Germinal center (tissue), 1 donor: ENCODE measurements around the gene CRY1.

Experiments
- DNase-seq: peaks from one replicate; pipeline ENCODE4 v3.0.0; 2012; ENCODE audit warnings: mixed read lengths, low spot score

CRY1 gene

DNA sequence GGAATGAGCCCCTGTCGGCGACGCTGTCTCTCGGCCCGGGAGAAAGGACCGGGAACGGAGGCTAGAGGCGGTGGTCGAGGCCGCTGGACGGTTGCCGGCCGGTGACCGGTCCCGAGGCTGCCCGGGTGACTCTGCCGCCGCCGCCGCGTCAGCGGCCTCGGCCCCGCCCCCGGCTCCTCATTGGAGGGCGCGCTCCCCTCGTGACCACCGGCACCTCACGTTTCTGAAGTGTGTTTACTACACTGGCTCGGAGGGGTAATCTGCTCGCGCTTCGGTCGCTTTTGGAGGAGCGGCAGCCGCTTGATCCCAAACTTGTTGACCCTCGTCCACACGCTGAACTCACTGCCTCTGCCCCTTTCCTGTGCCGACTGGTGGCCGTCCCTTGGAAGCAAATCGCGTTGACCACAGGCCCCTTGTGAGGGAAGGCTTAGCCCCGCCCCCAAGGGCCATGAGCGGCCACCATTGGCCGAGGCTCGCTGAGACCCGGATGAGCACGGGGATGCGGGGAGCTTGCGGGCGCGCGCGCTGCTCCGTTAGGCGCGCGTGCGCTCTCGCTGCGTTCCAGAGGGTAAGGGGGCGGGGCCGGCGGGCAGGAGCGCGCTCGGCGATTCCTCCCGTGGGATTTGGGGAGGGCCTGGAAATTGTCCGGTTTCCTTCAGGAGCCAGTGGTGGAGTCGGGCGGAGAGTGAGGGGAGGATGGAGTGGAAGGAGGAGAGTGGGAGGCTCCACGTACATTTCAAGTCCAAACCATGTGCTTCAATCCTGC, at the start of gene CRY1:
Gene CRY1 (minus strand): TSS at position 133 of the 766 bp plus-strand sequence. CDS start 588 bp downstream, outside the sequence.
- DNase-seq: peak; percentile 74

DNA sequence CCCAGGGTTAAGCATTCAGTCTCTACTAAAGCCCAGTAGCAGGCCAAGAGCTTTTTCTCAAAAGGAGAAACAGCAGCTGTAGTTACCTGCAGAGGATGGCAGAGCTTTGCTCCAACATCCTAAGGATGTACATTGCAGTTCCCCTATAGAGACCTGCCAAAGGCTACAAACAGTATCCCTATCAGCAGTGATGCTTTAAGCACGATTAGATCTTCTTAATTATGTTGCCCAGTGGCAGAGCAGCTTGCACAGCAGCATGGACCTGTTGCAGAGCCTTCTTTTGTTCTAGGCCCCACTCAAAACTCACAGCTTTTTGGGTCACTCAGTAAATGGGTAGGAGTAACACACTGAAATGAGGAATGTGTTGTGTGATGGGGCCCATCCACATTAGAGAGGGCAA, 46.4 kb upstream of the CRY1 start:
- DNase-seq: no peak

DNA sequence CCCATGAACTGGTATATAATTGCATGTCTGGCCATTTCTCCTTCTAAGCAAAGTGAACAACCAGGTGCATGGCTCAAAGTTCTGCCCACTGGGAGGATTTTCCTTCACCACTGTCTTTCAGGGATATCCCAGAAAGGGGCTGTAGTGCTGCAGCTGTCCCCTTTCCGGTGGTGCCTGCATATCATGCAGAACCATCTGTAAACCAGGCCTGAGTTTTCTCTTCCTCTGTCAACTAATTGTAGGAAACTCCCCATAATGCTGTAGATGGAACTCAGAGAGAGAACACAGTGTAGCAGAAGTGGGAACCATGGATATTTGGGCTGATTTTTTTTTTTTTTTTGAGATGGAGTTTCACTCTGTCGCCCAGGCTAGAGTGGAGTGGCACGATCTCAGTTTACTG, 45.6 kb upstream of the CRY1 start:
- no peak for DNase-seq

DNA sequence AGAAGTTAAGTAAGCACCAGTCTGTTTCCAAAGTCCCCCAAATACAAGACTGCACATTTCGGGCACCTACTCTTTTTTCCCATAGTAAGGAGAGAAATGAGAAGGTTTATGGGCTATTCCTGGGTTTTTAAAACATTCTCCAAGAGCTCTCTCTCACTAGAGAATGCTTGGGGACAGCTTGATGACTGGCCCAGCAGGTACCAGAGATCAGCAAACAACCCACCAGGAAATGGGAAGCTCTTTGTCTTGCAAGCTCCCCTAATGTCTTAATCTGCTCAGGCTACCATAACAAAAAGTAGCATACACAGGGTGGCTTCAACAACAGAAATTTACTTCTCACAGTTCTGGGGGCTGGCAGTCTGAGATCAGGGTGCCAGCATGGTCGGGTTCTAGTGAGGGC, 41.8 kb upstream of the CRY1 start:
- no peak for DNase-seq

DNA sequence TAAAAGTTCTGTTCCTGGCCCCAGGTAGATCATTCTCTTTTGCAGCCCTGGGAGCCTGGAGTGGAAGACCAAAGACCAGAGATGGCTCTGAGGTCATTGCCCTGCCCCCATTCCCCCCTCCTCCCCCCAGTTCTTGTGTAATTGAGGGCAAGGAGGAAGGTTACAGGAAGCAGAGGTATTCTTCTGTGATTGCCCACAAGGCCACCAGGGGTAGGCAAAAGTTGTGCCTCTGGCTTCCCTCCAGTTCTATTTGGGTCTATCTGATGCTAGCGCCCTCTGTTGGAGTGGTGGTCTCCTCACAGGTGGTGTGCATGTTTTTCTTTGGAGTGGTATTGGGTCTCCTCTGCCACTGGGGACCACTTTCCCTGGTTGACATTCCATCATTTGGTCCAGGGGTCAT, 41.2 kb upstream of the CRY1 start:
- peak; percentile 6 for DNase-seq

DNA sequence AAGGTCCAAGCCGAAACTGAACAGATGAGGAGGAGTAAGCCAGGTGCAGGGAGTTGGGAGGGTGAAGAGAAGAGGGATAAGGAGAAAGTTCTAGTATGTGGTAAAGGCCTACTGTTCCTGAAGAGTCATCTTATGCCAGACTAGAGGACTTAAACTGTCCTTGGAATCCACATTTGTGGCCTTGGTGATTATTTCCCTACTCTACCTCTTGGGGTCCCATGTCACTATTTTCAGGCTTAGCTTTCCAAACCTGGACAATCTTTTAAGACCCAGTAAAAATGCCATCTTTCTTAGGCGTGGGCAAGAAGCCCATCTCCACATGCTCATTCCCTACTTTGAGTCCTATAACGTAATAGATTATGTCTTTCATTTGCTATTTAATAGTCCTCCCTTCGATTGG, 40.1 kb upstream of the CRY1 start:
- DNase-seq: no peak

DNA sequence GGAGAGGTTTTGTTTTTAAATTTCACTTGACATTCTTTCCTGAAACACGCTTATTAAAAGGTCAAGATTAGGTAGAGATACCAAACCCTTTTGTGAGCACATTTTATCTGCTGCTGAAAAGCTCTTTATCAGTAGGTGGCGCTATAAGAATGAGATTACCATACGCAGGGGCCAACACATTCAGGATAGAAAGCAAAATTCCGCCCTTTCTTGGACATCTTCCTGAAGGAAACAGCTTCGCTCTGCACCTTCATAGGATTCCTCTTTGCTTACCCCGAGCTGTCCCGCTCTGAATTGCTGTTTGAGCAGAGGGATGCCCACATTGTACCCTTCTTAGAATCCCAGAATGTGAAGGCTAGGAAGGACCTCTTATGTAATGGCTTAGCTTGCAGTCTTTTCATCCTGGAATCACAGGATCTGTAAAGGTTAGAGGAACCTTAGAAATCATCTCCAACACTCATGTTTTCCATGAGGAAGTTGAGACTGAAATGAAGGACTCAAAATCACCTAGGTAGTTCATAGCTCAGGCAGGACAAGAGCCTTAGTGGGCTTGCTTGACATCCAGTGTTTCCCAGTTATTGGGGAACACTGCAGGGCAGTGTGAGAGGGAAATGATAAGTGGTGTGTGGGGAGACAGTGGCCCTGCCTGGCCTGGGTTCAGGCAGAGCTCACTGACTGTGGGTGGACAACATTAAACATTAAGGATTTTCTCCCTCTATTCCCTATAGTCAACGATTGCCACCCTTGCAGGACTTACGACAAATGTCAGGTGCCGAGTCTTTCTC, 38.7 kb upstream of the CRY1 start:
- DNase-seq: peak; percentile 30

DNA sequence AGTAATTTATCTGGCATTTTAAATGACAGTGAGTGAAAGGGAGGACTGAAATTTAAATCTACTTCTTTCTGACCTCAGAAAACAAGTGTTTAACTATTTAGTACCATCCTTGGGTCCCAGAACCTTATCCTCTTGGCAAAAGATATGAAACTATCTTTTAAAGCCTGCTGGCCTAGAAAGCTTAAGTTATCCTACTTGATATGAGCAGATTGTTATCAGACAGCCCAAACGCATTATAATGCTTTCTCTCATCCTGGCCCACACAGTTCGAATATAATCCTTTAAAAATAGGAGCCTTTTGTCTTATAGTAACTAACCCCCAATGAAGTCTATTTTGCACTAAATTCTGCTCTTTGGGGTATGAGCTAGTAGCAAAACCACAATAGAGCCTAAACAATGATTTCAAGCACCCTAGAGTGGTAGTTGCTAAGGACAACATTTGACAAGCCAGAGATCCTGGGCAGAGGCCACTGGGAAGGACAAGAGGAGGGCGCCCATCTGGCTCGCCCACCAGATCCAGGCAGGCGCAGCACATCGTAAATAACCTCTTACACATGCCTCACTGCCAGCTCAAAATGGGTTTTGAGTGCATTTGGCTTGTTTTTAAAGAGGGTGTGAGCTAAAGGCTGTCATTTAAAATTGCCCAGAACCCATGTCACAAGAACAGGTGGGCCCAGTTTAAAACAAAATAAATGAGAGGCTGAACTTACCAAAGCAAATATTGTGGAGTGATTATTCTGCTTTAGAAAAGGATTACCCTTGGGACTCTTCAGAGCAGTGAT, 37.7 kb upstream of the CRY1 start:
- DNase-seq: no peak

DNA sequence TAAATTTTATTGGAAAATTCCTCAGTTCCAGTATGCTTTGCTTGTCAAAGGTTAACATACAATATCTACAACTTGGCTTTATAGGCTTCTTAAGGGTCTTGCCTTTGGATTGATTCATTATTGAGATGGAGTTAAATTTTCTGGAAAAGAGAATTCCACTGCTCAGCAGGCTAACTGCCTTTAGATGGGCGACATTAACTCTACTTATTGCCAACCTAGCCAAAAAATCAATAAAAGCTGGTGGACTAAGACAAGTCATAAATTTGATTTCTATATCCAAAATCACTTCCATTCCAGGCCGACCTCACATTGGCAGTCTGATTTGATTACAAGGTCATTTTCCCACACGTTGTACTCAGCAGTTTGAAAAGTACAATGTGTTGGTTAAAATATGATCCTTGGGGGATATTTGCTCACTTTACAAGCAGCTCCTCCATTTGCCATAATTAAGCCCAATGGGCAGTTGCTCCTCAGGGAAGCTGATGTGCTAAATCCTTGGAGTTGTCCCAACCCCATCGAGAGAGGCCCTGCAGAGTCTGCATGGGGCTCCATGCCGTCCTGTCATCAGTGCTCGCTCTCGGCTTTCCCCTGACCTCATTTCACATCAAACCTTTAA, 36.1 kb upstream of the CRY1 start:
- DNase-seq: no peak

DNA sequence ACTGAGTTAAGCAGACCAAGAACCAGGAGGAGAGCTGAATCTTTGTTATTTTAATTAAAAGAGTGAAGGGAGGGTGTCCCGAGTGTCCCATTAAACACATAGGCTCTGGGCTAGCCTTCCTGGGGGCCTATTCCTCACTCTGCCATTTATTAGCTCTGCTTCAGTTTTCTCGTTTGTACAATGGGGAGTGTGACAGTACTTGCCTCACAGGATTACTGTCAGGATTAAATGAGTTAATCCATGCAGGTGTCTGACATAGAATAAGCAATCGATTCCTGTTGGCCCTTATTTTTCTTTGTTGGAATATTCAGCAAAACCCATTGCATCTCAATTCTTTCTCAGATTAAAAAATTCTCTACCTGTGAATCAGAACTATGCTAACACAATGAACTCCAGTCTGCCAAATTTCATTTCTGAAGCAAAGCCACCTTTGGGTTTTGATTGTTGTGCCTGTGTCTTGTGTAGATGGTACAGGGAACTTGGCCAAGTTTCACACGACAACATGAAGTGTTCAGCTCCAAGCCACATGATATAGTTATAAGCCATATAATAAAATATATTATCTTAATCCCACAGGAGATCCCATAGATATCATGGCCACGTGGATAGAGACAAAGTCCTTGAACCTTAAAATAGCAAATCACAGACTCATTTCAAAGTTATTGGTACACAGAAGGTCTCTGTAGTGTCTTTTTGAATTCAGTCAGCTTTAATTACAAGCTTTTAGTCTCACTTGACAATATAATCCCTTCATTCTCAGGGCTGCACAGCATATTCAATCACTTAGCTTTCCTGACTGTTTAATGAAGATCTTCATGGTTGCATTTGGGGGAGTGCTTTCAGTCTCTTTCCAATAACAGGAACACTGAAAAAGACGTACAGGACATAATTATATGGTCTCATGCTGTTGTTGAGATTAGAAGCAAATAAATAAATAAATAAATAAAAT, 34.4 kb upstream of the CRY1 start:
- DNase-seq: no peak

DNA sequence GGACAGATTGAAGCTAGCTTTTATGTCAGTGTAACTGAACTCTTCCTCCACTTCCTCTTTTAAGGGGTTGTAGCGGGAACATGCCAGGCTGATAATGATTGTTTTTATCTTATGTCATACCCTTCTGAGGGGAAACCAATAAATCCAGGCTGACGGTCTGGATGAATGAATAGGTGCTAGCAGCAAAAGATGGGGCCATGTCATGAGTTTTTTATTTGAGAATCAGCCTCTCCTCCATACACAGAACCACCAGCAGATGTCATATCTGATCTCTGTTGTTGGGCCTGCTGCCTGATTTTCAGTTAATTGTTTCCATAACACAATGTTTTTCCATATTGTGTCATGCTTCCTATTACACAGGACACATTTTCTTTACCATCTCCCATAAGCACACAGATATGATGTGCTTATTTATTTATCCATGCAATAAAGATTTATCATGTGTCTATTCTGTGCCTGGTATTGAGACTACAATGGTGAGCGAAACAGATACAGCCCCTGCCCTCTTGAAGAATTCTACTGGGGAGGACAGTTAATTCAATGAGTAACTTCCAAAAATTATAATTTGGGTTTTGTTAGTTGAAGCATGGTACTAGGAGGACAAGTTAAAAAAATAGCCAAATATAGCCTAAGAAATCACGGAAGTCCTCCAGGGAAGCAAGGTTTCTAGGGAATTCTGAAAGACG, 33.6 kb upstream of the CRY1 start:
- DNase-seq: no peak

DNA sequence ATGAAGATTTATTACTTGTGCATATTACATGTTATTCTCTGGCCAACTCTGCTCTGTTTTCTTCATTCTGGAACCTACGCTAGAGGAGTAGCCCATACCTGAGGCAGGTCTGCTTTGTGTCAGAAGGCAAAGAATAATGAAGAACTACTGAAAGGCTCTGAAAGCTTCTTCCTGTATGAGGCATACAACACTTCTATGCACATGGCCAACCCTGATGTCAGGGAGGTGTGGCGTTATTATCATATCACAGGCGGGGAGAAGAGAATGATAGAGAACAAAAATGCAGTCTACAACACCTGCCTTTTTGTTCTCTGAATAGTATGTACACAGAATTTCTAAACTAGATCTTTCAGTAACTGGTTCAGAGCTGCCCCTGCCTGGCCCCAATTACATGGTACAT, 32.5 kb upstream of the CRY1 start:
- DNase-seq: no peak

DNA sequence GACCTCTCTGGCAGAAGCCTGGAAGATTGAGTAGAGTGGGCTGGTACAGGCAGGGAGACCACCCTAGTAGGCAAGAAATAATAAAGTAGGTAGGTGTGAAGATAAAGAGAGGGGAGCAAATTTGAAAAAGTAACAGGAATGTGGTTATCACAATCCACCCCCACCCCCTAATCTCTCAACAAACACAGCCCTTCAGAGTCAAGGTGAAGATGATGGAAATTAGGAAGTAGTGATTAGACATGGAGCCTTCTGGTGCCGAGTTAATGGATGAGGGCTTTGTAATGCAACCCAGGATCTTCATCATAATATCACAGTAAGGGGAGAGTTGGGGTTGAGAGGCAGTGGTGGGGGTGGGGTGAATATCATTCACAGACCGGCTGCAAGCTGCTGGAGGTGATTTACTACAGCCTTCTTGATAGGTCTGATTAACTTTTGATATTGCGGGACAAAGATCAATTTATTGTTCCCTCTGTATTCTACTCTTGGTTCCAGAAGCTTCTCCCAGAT, 29.2 kb upstream of the CRY1 start:
- DNase-seq: no peak

DNA sequence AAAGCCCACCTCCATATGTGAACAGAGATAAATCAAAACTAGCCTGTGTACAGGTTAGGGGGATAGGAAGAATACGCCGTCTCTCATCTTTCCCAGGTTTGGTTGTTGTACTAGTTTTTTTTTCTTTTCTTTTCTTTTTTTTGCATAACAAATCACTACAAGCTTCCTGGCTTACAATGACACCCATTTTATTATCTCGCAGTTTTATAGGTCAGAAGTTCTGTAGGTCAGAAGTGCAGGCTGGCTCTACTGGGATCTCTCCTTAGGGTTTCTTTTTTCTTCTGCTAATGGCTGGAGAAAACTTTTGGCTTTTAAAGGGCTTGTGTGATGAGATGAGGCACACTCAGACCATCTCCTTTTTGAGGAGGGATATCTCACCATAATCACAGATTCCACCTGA, 25.7 kb upstream of the CRY1 start:
- DNase-seq: no peak

DNA sequence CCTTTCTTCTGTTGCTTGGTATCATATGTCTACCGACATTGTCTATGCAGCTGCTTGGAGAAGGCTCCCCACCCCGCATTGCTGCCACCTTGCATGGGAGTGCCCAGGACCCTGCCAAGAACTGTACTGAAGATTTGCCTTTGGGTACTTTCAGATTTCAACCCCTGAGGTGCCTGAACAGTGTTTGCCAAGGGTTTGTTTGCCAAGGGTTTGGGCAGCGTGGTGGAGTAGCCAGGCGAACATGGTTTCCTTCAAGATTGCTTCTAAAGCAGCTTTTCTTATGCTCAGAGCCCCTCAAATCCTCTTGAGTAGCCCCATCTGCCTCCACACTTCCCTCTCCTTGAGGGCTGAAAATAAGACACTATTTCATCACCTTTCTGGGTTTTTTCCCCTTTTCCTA, 25.3 kb upstream of the CRY1 start:
- DNase-seq: no peak

DNA sequence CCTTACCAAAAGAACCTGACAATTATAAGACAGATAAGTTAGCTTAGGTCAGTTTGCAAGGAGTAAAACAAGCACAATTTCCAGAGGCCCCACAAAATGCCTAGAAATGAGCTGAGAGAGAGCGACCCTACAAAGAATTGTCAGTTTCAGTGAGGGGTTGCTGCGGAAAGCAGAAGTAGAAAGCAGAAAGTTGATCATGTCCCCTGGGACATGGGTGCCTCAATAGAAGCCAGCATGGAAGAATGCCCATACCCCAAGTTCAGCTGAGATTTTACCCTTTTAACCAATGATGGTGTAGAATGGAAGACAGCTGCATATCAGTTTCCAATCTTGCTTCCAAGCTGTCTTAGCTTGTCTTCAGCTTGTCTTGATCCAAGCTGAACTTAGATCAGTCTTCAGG, 21.8 kb upstream of the CRY1 start:
- DNase-seq: peak; percentile 12

DNA sequence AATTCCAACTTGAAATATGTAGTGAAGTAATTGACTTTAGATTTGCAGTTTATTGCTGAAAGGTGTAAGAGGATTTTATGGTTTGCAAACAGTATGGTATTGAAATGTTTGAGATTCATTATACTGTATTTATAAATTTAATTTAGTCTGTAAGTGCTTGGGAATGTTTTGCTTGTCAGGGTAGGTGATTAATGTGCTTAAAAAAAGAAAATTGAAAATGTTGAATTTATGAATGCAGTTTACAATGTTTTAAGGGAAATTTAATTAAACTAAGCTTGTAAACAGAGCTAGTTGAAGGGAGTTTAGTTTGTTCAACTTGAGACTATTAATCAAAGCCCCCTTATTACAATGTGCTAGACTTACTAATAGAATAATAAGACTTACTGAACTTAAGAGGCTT, 18.0 kb upstream of the CRY1 start:
- no peak for DNase-seq

DNA sequence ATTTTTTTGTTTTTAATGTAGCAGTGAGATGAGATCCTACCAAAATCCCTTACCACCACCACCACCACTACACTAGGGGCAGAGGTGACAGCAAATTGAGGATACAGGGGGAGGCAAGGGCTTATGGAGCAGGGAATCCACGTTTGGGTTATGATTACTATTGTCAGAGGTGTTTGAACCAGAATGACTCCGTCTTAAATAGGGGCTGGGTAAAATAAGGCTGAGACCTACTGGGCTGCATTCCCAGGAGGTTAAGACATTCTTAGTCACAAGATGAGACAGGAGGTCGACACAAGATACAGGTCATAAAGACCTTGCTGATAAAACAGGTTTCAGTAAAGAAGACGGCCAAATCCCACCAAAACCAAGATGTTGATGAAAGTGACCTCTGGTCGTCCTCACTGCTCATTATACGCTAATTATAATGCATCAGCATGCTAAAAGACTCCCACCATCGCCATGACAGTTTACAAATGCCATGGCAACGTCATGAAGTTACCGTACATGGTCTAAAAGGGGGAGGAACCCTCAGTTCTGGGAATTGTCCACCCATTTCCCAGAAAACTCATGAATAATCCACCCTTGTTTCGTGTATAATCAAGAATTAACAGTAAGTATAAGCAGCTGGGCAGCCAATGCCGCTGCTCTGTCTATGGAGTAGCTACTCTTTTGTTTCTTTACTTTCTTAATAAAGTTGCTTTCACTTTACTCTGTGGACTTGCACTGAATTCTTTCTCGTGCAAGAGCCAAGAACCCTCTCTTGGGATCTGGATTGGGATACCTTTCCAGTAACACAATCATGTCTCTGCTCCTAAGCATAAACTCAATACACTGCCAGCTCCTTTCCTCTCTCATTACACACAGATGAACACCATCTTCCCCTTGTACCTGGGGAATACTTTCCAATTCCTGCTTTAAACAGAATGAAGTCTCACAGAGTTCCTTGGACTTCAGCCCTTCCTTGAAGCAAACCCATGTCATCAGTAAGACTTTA, 16.7 kb upstream of the CRY1 start:
- DNase-seq: no peak

DNA sequence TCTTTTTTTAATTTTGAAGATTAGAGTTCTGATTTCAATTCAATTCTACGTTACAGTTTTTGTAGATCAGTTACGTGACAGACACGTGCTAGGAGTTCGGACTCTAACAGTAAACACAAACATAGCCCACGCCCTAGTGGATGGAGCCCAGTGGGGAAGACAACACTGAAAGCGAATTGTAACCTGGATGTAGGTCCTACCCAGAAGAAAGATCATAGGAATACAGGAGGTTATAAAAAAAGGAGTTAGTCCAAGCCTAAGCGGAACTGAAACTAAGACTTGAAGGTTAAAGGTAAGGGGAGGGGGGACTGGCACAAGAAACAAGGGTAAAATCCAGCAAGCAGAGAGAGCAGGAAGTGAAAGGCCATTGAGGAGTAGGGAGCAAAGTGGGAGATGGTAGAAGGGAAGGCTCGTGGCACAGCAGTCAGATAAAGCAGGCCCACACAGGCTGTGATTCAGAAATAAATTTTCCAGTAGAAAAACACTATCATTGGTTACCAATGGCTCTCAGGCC, 15.7 kb upstream of the CRY1 start:
- no peak for DNase-seq
